Esophagus muscularis mucosa (tissue), 4 donors: ENCODE measurements around the gene ALDH16A1.

Source experiments
- EP300 ChIP-seq: sonication (generic); formaldehyde crosslinking; IDR thresholded peaks from one replicate; pipeline ENCODE4 v1.6.1; 2017; ENCODE audit warnings: antibody characterized with exemption
- POLR2A ChIP-seq: fragments of 450-650 bp; IDR thresholded peaks from one replicate; pipeline ENCODE4 v1.6.1; 2017; ENCODE audit warnings: antibody characterized with exemption, moderate library complexity, mild to moderate bottlenecking, low read depth
- TF ChIP-seq, protein P1 (sequence below), 3 experiments: fragments of 200-600 bp in 2 of 3; fragments of 450-650 bp in 1 of 3; sonication (generic) in 2 of 3; IDR thresholded peaks; one replicate each; pipeline ENCODE4 v1.5.1; 2017 to 2019; ENCODE audit warnings: antibody characterized with exemption in 3 of 3, mild to moderate bottlenecking in 2 of 3, moderate library complexity in 1 of 3

GRCh38 chr19:49491804-49492572 is 39.0 kb downstream of the ALDH16A1 start:
- TF ChIP-seq, protein P1, sequence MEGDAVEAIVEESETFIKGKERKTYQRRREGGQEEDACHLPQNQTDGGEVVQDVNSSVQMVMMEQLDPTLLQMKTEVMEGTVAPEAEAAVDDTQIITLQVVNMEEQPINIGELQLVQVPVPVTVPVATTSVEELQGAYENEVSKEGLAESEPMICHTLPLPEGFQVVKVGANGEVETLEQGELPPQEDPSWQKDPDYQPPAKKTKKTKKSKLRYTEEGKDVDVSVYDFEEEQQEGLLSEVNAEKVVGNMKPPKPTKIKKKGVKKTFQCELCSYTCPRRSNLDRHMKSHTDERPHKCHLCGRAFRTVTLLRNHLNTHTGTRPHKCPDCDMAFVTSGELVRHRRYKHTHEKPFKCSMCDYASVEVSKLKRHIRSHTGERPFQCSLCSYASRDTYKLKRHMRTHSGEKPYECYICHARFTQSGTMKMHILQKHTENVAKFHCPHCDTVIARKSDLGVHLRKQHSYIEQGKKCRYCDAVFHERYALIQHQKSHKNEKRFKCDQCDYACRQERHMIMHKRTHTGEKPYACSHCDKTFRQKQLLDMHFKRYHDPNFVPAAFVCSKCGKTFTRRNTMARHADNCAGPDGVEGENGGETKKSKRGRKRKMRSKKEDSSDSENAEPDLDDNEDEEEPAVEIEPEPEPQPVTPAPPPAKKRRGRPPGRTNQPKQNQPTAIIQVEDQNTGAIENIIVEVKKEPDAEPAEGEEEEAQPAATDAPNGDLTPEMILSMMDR (IDR thresholded peaks at IDR 0.05): no peak
- TF ChIP-seq POLR2A (no peak), EP300 (no peak)
